GM19395 (cell line): Measurements from ENCODE around the gene TPM2.
"Not testable (repeated sequence)": the region's sequence is repeated elsewhere in the genome, so short reads cannot be mapped to it uniquely, and the experiment has no call there.

Source experiments
- ATAC-seq: cut with Tn5 transposase; IDR thresholded peaks from one replicate; pipeline ENCODE4 v1.9.1; 2021; ENCODE audit warnings: mild to moderate bottlenecking, moderate library complexity; ENCODE audit not compliant: unreplicated experiment

The TPM2 gene

DNA sequence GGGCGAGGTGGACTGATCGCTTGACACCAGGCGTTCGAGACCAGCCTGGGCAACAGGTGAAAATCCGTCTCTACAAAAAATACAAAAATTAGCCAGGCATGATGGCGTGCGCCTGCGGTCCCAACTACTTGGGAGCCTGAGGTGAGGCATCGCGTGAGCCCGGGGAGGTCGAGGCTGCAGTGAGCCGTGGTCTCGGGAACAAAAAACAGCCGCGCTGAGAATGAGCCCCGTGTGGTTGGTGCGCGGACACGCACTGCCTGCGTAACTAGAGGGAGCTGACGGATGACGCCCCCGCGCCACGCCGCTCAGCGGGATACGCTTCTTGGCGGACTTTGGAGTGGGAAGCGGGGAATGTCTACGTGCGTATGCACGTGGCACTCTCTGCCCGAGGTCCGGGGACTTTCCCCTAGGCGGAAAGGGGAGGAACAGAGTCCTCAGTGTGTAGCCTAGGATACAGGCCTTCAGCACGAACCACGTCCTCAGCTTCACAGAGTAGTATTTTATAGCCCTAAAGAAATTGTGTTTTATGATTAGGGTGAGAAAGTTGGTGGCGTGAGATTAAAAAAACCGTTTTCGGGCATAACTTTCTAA is 32.1 kb downstream of the TPM2 start, which contains the start of gene RMRP:
Gene RMRP (minus strand): TSS at position 474 of the 591 bp plus-strand sequence.
- ATAC-seq = peak; percentile 87

DNA sequence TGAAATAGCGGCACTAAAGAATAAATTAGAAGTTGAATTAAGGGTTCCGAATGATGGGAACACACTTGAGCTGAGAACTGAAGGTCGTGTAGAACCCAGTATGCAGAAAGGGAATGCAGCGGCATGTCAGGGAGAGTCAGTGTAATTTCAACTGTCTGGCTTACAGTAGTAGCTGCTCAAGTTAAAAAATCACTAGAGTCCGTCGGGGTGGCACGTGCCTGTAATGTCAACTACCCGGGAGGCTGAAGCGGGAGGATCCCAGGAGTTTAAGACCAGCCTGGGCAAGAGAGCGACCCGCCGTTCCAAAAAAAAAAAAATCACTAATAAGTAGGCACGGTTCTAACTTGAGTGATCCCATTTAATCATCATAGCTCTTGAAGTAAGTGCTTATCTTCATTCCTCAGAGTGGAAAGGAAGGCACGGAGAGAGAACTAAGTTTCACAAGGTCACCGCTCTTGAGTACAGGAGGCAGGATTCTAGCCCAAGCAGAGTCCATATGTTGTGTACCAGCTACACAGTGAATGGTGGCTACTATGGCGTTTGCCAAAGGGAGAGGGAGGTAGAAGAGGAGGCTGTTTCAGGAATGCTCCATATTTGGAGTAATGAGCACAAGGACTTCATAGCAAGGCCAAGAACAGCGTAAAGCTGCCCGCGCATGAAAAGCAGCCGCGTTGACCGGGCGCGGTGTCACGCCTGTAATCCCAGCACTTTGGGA is 32.7 kb downstream of the TPM2 start:
- ATAC-seq = no peak

DNA sequence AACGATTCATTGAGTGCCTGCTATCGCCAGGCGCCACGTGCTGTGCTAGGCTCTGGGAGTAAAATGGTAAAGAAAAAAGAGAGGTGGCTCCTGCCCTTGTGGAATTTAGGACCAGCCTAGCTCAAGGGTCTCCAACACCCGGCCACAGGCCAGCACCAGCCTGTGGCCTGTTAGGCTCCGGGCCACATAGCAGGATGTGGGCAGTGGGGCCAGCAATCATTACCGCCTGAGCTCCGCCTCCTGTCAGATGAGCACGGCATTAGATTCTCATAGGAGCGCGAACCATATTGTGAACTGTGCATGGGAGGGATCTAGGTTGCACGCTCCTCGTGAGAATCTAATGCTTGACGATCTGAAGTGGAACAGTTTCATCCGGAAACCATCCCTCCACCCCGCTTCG is 33.4 kb downstream of the TPM2 start:
- no peak for ATAC-seq

DNA sequence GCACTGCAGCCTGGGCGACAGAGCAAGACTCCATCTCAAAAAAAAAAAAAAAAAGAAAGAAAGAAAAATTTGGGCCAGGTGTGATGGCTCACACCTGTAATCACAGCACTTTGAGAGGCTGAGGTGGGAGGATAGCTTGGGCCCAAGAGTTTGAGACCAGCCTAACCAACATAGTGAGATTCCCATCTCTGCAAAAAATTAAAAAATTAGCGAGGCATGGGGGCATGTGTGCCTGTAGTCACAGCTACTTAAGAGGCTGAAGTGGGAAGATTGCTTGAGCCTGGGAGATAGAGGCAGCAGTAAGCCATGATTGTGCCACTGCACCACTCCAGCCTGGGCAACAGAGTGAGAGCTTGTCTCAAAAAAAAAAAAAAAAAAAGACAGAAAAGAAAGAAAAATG is 36.1 kb downstream of the TPM2 start:
- no peak for ATAC-seq

DNA sequence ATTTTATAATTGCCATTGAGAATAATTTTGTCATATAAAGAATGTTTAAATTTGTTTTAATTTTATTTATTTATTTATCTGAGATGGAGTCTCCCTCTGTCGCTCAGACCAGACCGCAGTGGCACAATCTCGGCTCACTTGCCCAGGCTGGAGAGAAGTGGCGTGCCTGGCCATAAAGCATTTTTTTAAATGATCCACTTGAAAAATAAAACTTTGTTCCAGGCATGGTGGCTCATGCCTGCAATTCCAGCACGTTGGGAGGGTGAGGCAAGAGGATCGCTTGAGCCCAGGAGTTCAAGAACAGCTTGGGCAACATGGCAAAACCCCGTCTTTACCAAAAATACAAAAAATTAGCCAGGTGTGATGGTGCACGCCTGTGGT is 36.9 kb downstream of the TPM2 start:
- ATAC-seq = no peak

DNA sequence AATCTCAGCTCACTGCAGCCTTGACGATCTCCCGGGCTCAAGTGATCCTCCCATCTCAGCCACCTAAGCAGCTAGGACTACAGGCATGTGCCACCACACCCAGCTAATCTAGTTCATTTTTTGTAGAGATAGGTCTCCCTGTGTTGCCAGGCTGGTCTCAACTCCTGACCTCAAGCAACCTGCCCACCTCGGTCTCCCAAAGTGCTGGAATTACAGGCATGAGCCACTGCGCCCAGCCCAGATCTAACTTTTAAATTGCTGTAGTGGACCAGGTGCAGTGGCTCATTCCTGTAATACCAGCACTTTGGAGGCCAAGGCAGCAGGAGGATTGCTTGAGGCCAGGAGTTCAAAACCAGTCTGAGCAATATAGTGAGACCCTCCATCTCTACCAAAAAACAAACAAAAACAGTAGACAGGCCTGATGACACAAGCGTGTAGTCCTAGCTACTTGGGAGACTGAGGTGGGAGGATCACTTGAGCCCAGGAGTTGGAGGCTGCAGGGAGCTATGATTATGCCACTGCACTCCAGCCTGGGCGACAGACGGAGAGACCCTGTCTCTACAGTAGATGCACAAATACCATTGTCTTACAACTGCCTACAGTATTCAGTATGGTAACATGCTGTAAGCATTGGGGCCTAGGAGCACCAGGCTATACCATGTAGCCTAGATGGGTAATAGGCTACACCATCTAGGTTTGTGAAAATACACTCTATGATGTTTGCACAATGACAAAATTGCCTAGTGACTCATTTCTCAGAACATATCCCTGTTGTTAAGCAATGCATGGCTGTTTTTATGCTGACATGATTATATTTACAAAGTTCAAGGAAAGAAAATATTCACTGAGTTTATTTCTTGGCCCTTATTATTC is 37.5 kb downstream of the TPM2 start:
- no peak for ATAC-seq

DNA sequence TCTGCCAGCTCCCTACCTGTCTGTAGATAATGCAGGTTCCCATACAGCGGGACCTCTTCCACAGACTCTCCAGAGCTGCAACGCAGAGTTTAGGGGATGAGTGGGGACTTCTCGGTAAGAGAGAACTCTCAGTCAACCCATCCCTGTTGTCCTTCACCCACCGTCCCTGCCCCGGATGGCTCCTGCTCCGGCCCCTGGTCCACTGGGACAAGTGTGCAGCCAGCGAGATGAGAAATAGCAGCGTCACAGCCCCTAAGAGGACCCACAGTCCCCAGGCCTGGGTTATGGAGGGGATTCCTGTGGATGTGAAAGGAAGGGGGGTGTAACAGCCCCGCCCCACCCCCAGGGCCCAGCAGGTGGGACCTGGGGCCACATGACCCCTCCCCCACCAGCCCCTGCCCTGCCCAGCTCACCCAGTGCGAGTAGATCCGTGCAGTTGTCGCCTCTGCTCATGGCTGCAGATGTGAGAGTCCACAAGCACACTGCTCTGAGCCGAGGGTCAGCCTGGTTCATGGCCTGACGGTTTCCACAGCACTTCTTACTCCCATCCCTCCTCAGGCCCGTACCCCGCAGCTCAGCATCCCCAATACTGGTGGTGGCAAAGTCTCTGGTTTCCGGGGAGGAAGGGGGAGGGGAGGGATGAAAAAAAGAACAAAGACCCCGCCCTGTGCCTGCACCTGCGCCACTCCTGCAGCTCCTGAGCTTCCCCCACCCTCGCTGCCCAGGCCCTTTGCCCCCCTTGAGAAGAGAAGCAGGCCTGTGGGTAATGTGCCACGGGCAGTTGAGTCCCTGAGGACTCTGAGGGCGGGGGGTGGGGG is 39.2 kb downstream of the TPM2 start, which contains the start of gene SIT1:
Gene SIT1 (minus strand): TSS at position 591 of the 818 bp plus-strand sequence. CDS start 78 bp downstream, at position 513.
- ATAC-seq = no peak

DNA sequence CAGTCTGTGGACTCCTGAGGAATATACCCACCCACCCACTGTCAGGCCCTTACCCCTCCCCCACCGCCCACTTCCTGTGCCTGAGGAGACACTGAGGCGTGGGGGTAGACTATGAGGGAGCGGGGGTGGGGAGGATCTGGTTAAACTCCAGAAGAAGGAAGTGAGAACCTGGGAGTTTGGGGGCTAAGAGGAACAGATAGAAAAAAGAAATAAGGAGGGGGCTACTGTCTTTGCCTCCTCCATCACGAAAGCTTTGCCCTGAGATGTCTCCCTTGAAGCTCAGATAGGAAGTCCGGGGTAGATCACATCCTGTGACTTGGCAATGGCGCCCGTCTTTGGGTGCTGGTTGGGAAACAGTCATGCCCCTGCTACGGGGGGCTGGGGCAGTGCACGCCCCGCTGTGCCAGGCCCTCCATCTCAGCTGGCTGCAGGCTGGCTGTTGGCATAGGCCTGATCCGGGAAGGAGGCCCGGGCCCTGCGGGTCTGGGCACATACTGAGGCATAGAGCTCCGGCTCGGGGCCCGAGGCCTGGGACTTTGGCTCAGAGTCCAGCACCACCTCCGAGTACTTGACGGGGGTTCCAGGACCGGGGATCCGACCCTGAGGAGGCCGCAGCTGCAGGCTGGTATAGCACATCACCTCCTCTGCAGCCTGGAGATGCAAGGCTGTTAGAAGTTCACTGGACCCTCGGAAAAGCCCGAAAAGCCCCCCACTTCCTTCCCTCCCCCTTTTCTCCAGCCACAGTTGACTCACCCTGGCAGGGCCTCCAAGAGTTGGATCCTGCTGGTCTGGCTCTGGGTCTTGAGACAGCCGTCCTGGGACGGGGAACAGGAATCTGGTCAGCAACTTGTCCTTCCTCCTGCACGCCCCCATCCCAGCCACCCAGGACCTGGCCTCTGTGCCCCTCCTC is 40.0 kb downstream of the TPM2 start:
- ATAC-seq = no peak

DNA sequence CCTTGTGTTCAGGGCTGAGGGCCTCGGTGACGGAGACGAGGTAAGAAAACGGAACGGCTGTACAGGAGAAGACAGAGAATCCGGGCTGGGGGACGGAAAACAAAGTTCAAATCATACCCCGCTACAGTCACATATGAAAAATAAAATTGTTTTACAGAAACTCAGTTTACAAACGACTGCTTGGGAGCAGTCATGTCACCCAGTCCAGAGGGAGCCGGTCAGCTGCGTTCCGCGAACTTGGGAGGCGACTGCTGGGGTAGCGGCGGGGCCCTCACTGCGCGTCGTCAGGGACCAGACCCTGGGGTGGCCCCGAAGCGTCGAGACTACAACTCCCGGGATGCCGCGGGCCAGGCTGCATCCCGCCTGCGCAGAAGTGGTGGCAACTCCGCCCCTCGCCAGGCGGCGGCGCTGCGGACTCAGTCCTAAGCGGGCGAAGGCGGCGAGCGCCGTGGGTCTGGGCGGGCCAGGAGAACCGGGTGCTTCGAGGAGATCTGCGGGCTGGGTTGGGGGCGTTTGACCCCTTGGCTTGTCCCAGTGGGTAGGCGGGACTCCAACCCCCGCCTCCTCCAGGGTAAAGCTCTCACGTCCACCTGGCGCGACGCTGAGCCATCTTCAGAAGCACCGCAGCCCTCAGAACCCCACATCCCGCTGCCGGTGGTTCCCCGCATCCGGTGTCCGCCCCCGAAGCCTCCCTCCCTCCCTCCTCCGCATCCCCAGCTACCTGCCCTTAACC is 43.0 kb downstream of the TPM2 start:
- ATAC-seq = peak; percentile 81

DNA sequence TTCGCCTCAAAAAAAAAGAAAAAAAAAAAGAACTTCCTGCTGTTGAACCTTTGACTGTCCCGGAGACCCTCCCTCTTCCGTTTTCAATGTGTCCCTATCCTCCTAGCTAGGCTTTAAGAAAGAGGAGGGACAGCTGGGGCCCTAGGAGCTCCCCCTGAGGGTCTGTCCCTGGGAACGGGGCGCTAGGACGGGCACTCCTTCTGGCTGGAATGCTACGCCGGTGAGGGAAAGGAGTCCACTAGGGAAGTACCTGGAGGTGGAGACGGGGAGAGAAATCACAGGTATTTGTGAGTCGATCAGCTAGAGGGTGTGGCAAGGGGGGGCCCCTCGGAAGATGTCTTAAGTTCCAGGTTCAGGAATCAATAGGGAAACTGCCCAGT is 43.6 kb downstream of the TPM2 start:
- ATAC-seq = no peak

DNA sequence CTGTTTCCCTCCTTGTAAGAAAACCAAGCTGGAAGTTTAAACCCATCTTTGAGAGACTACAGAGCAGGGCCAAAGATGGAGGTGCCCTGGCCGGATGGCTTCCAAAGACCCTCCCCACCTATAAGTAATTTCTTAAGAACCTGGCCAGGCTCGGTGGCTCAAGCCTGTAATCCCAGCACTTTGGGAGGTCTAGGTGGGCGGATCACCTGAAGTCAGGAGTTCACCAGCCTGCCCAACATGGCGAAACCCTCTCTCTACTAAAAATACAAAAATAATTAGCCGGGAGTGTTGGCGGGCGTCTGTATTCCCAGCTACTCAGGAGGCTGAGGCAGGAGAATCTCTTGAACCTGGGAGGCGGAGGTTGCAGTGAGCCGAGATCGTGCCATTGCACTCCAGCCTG is 44.0 kb downstream of the TPM2 start:
- not testable (repeated sequence) for ATAC-seq

DNA sequence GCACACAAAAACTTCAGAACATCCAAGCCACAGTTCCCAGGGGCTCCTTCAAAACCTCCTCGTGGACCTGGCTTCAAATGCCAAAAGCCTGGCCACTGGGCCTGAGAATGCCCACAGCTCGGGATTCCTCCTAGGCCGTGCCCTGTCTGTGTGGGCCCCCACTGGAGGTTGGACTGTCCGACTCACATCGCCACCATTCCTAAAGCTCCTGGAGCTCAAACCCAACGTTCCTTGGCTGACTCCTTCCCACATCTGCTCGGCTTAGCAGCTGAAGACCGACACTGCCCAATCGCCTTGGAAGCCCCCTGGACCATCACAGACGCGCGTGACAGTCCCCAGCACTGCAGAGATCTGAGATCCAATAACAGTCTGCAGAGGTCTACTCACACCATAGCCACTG is 46.7 kb downstream of the TPM2 start:
- no peak for ATAC-seq

DNA sequence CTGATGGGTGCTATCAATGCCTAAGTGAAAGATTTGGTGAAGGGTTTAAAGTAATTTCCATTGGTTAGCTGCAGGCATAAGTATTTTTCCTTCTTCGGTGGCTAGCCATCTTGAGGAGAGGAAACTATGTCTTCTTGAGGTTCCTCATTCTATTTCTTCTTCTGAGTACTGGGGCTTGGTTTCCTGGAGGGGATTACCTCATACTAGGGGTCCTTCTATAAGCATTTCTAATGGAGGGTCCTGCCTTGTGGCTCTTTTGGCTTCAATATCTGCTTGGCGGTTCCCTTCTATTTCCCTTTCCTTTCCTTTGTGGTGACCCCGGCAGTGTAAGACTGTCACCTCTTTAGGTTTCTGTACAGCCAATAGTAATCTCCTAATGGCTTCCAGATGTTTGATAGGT is 48.2 kb downstream of the TPM2 start:
- ATAC-seq = not testable (repeated sequence)

DNA sequence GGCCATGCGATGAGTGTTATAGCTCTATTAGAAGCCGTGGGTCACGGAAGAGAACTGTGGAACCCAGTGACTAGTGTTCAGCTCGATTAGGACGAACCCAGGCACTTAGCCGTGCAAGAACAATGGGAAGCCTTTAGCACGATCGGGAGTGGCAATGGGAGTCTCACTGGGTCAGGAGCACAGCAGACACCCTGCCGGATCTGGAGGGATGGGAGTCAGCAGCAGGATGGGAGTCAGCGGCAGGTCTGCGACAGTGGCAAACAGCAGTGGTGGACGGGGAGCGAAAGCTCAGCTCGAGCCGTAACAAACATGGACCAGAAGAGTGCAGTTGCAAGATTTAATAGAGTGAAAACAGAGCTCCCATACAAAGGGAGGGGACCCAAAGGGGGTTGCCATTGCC is 49.3 kb downstream of the TPM2 start:
- ATAC-seq = not testable (repeated sequence)

DNA sequence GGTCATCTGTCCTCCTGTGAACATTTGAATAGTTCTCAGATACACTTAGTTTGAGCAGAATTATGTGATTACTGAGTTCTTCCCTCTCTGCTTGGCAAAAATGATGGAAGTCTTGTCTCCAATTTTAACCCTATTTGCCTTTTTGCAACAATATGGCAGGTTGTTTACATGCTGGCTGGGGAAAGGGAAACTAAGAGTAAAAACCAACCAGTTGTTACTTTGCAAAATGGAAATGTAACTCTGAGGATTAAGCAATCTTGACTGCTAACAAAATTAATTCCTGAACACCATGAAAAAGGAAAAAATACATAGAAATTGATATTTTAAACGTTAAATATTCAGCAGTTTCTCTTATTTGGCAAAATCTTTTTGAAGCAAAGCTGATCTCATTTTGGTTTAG is 50.1 kb downstream of the TPM2 start:
- ATAC-seq = no peak

DNA sequence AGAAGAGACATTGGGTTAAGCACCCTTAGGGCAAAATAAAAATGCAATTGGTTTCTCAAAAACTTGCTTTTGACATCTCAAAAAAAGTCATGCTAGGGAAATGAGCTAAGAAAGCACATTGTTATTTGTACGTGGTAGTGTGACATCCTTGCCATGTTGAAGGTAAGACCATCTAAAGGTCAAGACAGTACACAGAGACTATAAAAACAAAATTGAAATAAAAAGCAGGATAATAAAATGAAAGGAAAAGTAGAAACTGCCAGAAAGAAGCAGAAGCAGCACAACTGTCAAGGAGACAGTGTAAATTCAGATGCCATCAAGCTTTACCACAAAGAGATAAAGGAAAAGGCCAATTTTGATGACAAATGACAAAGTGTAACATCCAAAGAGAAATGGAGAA is 50.5 kb downstream of the TPM2 start:
- ATAC-seq = not testable (repeated sequence)

DNA sequence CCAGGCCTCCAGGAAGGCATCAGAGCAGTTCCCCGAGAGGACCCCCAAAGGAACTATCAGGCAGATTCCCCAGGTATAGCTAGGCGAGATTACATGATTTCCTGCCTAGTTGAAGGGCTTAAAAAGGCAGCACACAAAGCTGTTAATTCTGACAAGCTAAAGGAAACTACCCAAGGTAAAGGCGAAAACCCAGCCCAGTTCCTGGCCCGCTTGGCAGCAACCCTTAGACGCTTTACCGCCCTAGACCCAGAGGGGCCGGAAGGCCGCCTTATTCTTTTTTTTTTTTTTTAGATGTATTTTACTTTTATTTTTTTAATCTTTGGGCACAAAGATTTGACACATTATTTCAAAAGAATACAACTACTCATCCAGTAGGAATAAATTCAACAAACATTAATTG is 51.0 kb downstream of the TPM2 start:
- ATAC-seq = not testable (repeated sequence)

DNA sequence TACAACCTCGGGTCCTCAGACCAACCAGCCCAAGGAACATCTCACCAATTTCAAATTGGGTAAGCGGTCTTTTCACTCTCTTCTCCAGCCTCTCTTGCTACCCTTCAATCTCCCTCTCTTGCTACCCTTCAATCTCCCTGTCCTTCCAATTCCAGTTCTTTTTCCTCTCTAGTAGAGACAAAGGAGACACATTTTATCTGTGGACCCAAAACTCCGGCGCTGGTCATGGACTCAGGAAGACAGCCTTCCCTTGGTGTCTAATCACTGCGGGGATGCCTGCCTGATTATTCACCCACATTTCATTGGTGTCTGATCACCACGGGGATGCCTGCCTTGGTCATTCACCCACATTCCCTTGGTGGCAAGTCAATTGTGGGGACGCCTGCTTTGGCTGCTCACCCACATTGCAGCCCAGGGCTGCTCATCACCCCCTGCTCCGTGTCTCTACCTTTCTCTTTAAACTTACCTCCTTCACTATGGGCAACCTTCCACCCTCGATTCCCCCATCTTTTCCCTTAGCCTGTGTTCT is 52.2 kb downstream of the TPM2 start:
- not testable (repeated sequence) for ATAC-seq

DNA sequence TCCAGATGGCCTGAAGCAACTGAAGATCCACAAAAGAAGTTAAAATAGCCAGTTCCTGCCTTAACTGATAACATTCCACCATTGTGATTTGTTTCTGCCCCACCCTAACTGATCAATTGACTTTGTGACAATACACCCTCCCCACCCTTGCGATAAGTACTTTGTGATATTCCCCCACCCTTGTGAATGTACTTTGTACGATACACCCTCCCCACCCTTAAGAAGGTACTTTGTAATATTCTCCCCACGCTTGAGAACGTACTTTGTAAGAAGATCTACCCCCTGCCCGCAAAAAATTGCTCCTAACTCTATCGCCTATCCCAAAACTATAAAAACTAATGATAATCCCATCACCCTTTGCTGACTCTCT is 52.9 kb downstream of the TPM2 start:
- ATAC-seq = not testable (repeated sequence)
